GM18858 (cell line): ENCODE results near the gene SERPINB6.
"Not testable (repeated sequence)": the region's sequence is repeated elsewhere in the genome, so short reads cannot be mapped to it uniquely, and the experiment has no call there.

Experiments
- ATAC-seq: cut with Tn5 transposase; IDR thresholded peaks from one replicate; pipeline ENCODE4 v1.9.1; 2021; ENCODE audit not compliant: unreplicated experiment

SERPINB6 gene

DNA sequence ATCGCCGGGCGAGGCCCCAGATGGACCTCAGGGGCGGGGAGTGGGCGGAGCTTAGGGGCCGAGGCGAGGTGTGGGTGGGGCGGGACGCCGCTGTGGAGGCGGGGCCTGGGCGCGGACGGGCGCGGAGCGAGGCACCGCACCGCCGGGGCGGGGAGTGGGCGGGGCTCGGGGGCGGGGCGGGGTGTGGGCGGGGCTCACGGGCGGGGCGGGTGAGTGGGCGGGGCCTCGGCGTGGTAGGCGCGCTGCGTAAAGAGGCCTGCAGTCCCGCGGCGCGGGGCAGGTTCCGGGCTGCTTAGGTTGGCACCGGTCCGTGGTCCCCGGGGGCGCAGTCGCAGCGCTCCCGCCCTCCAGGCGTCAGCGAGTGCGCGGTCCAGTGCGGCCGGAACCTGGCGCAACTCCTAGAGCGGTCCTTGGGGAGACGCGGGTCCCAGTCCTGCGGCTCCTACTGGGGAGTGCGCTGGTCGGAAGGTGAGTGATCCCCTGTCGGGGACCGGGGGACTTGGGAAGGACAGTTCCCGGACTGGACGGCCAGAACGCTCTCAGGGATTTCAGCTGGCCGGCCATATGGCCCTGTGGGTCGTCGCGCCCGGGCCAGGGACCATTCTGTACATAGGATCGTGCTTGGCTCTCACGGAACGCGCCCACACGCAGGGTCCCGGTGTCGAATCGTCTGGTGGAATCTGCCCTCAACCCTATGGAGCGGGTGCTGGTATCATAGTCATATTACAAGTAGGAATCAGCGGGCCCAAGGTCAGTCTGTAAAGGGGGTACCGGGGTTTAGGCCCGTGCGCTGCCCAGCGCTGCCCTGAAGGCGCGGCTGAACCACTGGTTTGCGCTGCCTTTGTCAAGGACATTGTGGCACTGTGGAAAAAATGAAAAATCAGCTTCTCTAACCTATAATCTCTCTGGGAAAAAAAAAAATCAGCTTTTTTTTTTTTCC lies 28.5 kb upstream of the SERPINB6 start, which contains the start of gene NQO2:
NQO2 (plus strand) TSS at position 277 of the 940 bp plus-strand sequence. CDS start 6,659 bp downstream, outside the sequence.
- no peak for ATAC-seq

DNA sequence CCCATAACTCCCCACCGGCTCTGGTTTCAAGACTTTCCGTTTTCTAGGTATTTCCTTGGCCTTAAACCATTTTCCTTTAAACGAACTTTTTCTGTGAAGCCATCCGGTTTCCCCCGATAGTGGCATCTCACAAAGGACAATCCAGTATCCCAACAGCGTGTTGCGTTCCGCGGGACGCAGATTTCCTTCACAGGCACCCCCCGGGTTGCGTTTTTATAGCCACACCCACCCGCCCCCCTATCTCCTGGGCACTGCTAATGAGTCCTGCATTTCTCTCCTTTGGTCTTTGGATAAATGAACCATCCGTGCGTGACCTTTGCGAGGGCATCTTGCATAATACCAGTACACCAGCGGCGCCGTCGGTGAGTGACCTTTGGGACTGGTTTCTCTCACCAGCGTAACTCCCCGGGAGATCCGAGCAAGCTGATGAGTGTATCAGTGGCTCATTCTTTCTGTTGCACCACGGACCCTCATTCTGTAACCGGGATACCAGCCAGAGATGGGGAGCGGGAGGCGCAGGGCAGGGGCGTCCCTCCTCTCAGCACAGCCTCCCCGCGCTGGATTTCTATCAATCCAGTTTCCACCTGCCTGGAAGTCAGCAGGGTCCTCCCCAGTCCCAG lies 27.7 kb upstream of the SERPINB6 start:
- ATAC-seq = no peak

DNA sequence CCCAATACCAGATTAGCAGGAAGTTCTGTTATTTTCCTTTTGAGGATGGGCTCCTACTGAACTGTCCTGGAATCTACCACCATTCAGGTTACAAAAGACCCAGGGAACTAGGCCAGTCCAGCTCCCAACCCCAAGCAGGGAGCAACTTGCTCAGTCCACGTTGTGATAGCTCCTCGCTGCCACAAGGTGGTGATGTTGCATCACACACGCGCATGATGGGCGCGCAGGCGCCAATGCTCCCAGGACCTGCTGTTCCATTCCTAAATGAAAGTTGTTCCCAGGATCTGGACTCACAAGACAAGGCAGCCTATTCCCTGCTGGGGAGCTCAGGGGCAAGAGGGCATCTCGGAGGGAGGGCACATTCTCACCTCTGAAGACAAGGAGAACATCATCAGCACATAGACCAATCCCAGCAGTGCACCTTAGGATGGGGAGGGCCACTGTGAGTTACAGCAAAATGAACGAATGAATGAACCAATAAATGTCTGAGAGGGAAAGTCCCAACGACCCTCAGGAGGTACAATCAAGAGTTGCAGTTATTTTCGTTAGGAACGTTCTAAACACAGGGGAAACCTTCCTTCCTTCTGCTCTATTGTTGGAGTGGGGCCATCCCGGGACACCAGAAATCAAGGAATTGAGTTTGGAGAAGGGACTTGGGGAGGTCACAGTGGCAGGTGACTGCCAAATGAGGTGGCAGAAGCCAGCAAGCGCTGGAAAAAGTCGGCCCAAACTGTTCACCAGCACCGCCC lies 27.1 kb upstream of the SERPINB6 start:
- not testable (repeated sequence) for ATAC-seq

DNA sequence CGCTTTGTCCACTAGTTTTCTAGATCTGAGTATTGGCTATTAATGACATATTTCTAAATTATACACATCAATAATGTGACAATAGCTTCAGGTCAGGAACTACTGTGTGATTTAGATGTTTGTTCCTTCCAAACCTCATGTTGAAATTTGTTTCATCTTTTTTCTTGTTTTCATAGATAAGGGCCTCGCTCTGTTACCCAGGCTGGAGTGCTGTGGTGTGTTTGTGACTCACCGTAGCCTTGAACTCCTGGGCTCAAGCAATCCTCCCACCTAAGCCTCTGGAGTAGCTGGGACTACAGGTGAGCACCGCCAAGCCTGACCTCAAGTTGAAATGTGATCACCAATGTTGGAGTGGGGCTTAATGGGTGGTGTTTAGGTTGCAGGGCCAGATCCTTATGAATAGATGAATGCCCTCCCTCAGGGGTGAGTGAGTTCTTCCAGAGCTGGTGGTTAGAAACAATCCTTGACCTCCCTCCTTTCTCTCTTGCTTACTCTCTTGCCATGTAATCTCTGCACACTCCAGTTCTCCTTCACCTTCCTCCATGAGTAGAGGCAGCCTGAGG lies 22.5 kb upstream of the SERPINB6 start:
- no peak for ATAC-seq

DNA sequence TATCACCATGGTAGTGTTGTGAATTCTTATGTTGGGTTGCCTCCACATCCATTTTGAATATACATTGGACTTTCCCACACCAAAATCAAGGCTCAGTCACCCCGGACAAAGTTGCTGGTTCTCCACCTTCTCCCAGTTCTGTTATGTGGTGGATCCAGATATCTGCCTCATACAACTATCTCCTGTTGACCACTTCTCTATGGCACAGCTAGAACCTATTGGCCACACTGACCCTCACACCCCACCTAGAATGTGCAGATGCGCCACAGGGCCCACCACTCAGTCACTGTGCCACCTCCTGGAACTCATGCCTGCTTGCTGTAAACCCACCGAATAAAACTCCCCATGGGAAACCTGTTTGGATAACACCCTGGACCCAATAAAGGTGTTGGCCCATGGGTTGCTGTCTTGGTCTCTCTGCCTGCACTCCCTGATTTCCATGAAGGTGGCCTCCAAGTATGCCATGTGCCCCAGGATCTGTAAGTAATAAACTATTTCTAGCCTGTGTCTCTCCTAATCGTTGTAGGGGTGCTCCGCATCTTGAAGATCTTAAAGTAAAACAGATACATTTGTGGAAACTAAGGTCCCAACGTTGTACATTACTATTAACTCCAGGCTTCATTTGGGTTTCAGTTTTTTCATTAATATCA lies 21.1 kb upstream of the SERPINB6 start:
- no peak for ATAC-seq

DNA sequence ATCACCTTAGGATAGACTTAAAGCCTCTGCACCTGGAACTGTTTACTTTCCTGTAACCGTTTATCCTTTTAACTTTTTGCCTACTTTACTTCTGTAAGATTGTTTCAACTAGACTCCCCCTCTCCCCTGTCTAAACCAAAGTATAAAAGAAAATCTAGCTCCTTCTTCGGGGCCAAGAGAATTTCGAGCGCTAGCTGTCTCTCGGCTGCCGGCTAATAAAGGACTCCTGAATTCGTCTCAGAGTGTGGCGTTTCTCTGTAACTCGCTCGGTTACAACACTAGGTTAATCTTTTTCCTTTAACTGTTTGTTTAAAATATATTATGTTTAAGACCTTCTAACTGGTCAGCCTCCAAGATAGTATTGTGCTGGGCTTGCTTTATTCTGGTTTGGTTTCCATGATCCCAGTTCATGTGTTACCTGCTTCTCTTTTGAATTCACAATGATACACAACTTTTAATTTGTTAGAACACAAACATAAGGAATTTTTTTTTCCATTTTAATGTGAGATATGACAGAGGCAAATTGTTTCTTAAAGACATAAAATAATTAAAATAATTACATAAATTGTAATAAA lies 19.7 kb upstream of the SERPINB6 start:
- ATAC-seq = no peak

DNA sequence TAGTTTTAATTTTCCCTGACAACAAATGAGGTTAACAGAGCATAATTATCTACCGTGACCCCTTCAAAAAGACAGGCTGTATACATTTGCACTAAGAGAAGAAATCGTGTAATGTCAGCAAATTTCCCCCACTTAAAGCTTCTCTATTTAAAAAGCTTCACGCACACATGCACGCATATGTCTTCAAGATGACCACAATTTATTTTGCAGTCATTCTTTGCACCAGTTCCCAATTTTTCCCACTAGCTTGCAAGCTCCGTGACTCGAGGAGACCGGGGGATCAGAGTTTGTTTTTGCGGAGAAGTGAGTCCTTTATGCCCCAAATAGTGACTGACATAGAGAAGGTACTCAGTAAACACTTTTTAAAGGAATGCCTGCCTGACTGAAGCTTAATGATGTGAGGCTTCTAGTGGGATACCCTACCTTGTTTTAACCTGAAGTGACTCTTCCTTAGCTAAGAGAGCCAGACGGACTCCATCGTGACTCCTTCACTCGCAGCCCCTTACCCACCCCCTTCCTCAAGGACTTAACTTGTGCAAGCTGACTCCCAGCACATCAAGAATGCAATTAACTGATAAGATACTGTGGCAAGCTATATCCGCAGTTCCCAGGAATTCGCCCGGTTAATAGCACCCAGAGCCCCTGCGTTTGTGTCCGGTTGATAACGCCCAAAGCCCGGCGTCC lies 19.0 kb upstream of the SERPINB6 start:
- no peak for ATAC-seq

DNA sequence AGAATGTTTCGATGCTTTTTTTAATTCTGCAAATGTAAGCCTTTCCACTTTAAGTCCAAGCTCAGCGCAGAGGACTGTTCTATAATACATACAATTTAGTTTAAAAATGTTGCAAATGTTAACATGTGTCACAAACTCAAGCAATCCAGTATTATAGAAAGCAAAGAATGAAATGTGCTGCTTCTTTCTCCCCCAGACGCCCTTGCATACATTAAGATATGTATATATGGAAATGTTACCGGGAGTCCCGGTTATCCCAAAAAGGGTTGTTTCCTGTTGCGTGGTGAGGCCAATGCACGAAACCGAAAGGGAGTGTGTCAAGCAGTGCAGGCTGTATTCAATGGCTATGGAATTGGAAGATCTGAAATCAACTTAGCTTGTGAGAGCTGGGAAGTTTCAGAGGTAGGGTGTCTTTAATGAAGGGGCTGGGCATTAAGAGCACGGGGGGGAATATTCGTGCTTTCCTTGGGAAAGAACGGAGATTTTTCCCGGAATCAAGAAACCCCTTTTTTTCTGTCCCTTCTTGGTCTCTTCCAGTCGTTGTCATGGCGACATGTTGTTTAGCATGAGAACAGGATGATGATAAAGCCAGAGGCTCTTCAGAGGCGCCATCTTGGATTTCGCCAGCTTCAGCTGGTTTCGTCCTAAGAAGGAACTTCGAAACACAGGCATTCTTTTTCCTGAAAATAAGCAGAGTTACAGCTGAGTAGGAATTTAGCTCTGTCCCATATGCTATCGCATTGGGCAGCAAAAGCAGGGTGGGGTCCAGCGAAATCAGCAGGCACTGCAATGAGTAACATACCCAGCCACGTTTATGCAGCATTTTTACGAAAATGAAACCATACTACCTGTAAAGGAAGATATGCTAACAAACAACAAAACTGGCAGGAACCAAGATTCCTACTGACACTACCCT lies 18.2 kb upstream of the SERPINB6 start:
- peak; percentile 64 for ATAC-seq

DNA sequence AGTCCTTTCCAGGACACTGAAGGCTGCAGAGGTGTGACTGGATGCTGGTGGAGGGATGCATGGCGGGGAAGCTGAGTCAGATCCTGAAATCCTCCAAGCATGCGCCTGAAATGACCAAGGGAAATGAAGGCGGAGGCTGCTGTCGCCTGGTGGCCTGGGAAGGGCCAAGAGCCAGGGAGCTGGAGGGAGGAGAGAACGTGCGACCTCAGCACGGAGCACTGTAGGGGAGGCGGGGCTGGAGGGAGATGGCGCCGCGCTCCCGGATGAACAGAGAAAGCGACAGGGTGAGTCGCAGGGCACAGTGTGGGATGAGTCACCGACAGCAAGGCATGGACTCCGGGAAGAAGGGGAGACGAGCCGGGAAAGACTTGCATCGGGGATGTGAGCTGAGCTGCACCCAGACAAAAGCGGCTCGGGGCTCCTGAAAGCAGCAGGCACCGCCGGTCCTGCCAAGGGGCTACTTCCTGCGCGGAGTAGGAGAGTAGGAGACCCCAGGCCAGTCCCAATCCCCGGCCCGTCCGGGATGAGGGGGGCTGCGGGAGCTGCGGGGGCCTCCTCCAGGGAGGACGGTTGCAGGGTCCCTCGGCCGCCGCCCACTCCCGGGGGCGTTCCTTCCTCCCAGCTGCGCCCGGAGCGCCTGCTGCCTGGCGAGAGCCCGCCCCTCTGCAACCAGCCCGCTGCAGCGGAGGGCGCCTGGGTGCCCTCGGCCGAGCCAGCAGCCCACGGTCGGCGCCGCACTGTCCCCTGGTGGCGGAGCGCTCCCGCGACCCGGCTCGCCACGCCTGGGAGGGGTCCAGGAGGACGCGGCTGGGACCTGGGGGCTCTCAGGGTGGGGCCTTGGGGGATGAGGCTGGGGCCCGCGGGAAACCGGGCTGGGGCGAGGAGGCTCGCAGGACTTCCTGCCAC lies 17.3 kb upstream of the SERPINB6 start:
- peak; percentile 36 for ATAC-seq

DNA sequence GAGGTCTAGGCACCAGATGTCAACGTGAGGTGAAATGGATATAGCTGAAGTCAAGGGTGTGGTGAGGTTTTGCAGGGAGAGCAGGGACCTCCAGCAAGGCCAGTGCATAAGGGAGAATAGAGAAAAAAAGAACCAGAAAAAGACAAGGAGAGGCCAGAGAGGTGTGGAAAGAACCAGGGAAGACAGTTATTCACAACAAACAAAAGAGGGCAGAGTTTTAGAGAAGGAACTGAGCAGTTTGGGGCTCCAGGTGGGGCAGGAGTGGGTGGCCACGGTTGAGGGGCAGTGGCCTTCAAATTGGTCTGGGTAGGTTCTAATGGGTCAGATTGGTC lies 16.7 kb upstream of the SERPINB6 start:
- ATAC-seq = no peak

DNA sequence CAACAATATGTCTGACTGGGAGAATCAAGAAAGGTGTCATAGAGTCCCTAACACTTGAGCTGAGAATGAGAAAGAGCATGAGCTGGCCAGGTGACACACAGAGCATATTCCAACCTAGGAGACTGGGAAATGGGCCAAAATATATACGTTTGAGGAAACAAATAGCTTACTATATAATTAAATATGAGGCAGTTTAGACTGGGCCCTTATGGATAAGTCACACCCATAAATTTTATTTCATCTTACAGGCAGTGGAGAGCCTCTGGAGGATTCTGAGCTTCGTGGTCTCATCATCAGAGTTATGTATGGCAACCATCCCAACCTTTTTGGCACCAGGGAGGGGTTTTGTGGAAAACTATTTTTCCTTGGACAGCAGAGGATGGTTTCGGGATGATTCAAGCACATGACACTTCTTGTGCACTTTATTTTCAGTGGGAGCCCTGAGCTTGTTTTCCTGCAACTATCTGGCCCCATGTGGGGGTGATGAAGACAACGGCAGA lies 15.4 kb upstream of the SERPINB6 start:
- ATAC-seq = no peak

DNA sequence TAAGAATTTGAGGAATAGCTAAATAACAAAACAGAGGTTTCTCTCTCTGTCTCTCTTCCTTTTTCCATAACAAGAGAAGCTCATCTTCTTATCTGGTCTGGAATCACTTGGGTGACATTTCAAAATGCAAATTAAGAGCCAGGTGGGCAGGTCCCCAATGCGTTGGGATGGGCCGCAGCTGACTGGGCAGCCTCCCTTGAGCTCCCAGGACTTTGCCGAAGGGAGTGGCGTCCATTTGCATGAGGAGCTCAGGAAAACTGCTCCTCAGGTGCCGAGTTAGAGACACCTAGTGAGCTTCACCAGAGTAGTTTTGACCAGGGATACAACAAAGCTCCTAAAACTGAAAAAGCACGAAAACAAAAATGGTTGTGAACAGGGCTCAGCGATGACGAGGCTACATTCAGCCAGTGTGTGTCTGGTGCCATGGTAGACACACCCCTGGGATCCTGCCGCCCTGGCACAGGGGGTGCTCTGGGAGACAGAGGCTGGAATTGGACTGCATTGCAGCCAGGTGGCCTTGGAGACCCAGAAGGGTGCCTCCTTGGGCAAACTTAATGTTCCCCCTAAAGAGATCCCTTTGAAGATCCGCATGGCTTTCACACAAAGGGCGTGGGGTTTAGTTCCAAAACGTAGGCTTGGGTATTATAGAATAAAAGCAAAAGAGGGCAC lies 13.5 kb upstream of the SERPINB6 start:
- no peak for ATAC-seq

DNA sequence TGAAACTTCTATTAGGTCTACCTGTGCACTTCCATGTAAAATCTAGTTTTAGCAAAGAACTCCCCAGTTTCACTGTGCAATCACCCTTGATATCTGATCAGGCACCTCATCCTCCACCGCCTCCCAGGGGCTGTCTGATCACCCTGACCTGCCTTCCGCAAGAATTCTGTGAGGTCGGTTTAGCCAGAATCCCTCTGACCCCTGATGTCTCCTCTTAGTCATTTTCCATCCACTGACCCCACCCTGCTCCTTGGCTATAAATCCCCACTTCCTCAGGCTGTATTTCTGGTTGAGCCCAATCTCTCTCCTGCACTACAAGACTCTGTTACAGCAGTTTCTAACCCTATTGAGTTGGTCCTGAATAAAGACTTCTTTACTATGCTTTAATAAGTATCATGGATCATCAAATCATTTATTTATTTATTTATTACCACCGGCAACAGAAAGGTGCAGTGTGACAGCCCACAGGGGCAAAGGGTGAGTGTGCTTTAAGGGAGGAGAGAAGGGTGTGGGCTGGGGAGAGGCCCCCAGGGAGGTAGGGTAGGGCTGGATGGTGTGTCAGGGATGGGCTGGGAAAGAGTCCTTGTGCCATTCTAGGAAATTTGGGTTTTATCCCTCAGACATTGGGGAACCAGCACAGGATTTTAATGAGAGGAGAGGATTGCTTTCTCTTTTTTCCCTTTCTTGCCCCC lies 11.2 kb upstream of the SERPINB6 start:
- no peak for ATAC-seq

DNA sequence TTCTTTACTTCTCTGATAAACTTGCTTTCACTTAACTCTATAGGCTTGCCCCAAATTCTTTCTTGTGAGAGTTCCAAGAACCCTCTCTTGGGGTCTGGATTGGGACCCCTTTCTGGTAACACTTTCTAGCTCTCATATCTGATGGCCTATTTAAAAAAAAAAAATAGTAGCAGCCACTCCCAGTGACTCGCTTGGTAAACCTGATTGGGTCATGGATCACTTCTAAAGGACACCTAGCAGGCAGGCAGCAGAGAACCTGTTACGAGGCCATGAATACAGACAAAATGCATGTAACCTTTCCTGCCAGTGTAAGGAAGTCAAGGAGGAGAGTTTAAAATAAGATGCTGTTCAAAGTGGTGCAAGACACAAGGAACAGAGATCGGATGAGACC lies 9.1 kb upstream of the SERPINB6 start:
- no peak for ATAC-seq

DNA sequence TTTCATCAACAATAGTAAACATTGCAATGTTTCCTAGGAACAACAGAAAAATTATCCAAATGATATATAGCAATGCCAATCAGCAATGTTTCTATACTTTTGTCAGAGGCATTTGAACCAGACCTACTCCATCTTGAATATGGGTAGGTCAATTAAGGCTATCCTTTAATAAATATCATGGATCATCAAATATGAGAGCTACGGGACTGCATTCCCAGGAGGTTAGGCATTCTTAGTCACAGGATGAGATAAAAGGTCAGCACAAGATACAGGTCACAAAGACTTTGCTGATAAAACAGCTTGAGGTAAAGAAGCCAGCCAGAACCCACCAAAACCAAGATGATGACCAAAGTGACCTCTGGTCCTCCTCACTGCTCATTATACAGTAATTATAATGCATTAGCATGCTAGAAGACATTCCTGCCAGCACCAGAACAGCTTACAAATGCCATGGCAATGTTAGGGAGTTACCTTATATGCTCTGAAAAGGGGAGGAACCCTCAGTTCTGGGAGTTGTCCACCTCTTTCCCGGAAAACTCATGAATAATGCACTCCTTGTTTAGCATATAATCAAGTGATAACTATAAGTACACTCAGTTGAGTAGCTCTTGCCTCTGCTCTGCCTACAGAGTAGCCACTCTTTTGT lies 8.6 kb upstream of the SERPINB6 start:
- no peak for ATAC-seq

DNA sequence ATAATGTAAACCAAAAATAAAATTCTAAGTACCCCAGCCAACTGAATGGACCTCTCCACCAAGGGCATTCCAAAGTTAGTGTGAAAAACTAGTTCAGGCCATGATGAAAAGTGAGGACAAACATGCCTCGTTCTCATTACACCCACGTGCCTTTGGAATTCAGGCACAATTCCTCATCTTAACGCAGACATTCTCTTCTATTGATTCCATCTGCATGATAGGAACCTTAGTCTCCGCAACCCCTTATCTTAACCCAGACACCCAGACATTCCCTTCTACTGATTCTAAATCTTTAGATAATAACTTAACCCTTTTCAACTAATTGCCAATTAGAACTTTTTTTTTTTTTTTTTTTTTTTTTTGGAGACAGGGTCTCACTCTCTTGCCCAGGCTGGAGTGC lies 7.6 kb upstream of the SERPINB6 start:
- ATAC-seq = no peak
